GM23338 (cell line): ENCODE results near the gene STMN3. TPM values are rescaled to one million over a fixed set of nuclear protein-coding genes. Genes with fewer than 3 reads are reported as not detected.

Experiments used
- ATAC-seq: fragments of 200-7000 bp; cut with Tn5 transposase; 3 replicates; pipeline ENCODE4 v1.9.1; 2020
- DNase-seq: peaks from one replicate; pipeline ENCODE4 v3.0.0-alpha.2; 2015; ENCODE audit warnings: low spot score
- H2AFZ ChIP-seq: fragments of 200-600 bp; sonication (generic); 2 replicates; pipeline ENCODE4 v1.8.0; 2016; ENCODE audit warnings: antibody characterized with exemption, mild to moderate bottlenecking, moderate library complexity
- H3F3A ChIP-seq: fragments of 200-600 bp; sonication (generic); replicated peaks from 2 replicates; pipeline ENCODE4 v1.8.0; 2017; ENCODE audit warnings: antibody characterized with exemption, mixed run types, low read depth
- H3K27ac ChIP-seq: fragments of 200-600 bp; sonication (generic); 2 replicates; pipeline ENCODE4 v1.6.1; 2016; ENCODE audit warnings: low read depth
- H3K27me3 ChIP-seq: fragments of 200-600 bp; sonication (generic); 2 replicates; pipeline ENCODE4 v1.8.0; 2016; ENCODE audit warnings: mild to moderate bottlenecking, mixed run types, moderate library complexity; ENCODE audit not compliant: insufficient read depth
- H3K36me3 ChIP-seq: fragments of 200-600 bp; sonication (generic); 2 replicates; pipeline ENCODE4 v1.8.0; 2016; ENCODE audit warnings: mild to moderate bottlenecking; ENCODE audit not compliant: insufficient read depth
- H3K4me1 ChIP-seq: fragments of 200-600 bp; sonication (generic); 2 replicates; pipeline ENCODE4 v1.8.0; 2016; ENCODE audit warnings: mild to moderate bottlenecking, moderate library complexity; ENCODE audit not compliant: insufficient read depth
- H3K4me2 ChIP-seq: fragments of 200-600 bp; sonication (generic); 2 replicates; pipeline ENCODE4 v1.7.1; 2017; ENCODE audit warnings: mixed run types
- H3K4me3 ChIP-seq: fragments of 200-600 bp; sonication (generic); 2 replicates; pipeline ENCODE4 v1.6.1; 2016; ENCODE audit warnings: mixed run types
- H3K79me2 ChIP-seq: fragments of 200-600 bp; sonication (generic); replicated peaks from 2 replicates; pipeline ENCODE4 v1.8.0; 2017; ENCODE audit warnings: mild to moderate bottlenecking; ENCODE audit not compliant: insufficient read depth
- H3K9me2 ChIP-seq: fragments of 200-600 bp; sonication (generic); 2 replicates; pipeline ENCODE4 v1.8.0; 2017; ENCODE audit not compliant: insufficient read depth
- H4K20me1 ChIP-seq: fragments of 200-600 bp; sonication (generic); replicated peaks from 2 replicates; pipeline ENCODE4 v1.8.0; 2017; ENCODE audit warnings: mild to moderate bottlenecking; ENCODE audit not compliant: insufficient read depth
- H3K27ac Mint-ChIP-seq: 2 replicates; pipeline ENCODE4 v1.8.0; 2020; ENCODE audit warnings: inconsistent platforms, mild to moderate bottlenecking, moderate library complexity, mixed read lengths
- H3K27me3 Mint-ChIP-seq: 3 replicates; pipeline ENCODE4 v1.8.0; 2022; ENCODE audit warnings: low read depth, mild to moderate bottlenecking, moderate library complexity, mixed read lengths, inconsistent platforms; ENCODE audit not compliant: insufficient read depth, poor library complexity
- H3K36me3 Mint-ChIP-seq: 3 replicates; pipeline ENCODE4 v1.8.0; 2021; ENCODE audit warnings: low read depth, mild to moderate bottlenecking, inconsistent platforms, moderate library complexity, mixed read lengths
- H3K4me1 Mint-ChIP-seq: 3 replicates; pipeline ENCODE4 v1.8.0; 2020; ENCODE audit warnings: mild to moderate bottlenecking, inconsistent platforms, mixed read lengths
- H3K4me3 Mint-ChIP-seq: 3 replicates; pipeline ENCODE4 v1.8.0; 2021; ENCODE audit warnings: moderate library complexity, mild to moderate bottlenecking, inconsistent platforms, mixed read lengths
- H3K9me3 Mint-ChIP-seq: 3 replicates; pipeline ENCODE4 v1.8.0; 2020; ENCODE audit warnings: moderate library complexity, mild to moderate bottlenecking, inconsistent platforms, mixed read lengths
- CREB1 ChIP-seq: fragments of 250-450 bp; sonication (Bioruptor Pico); IDR thresholded peaks from 2 replicates; pipeline ENCODE4 v1.5.0; 2020; ENCODE audit warnings: low read depth, mild to moderate bottlenecking, moderate library complexity
- EZH2 ChIP-seq: fragments of 200-600 bp; sonication (generic); IDR thresholded peaks from one replicate; pipeline ENCODE4 v1.8.0; 2017; ENCODE audit warnings: antibody characterized with exemption, mild to moderate bottlenecking, low read depth; ENCODE audit not compliant: unreplicated experiment
- JUNB ChIP-seq: IDR thresholded peaks from one replicate; pipeline ENCODE4 v1.6.1; 2016; ENCODE audit warnings: antibody characterized with exemption; ENCODE audit not compliant: unreplicated experiment
- NANOG ChIP-seq: IDR thresholded peaks from 2 replicates; pipeline ENCODE4 v1.6.1; 2016; ENCODE audit warnings: antibody characterized with exemption, borderline replicate concordance
- POLR2AphosphoS5 ChIP-seq: IDR thresholded peaks from 2 replicates; pipeline ENCODE4 v1.6.1; 2016; ENCODE audit warnings: antibody characterized with exemption, low read depth
- STAT1 ChIP-seq: IDR thresholded peaks from one replicate; pipeline ENCODE4 v1.6.1; 2016; ENCODE audit warnings: antibody characterized with exemption; ENCODE audit not compliant: unreplicated experiment
- ZNF114 ChIP-seq: fragments of 250-450 bp; sonication (Bioruptor Pico); IDR thresholded peaks from 2 replicates; pipeline ENCODE4 v1.5.0; 2020; ENCODE audit warnings: mild to moderate bottlenecking, moderate library complexity
- ZNF331 ChIP-seq: fragments of 250-450 bp; sonication (Bioruptor Pico); IDR thresholded peaks from 2 replicates; pipeline ENCODE4 v1.5.0; 2020; ENCODE audit warnings: low read depth, mild to moderate bottlenecking, moderate library complexity
- polyA plus RNA-seq: library from polyadenylated mRNA; unstranded; fragments of >200 nt; fragmentation: Nextera tagmentation; extraction: Ambion mirVana; gene quantifications from 2 replicates; pipeline ENCODE4 v1.2.1, GENCODE V29; 2016
- total RNA-seq: library from RNA; depleted of rRNA; stranded (reverse); fragments of >200 nt; shearing (Covaris generic); gene quantifications from 2 replicates; pipeline ENCODE4 v1.2.3, GENCODE V29; 2014
- TF ChIP-seq, protein P1 (sequence below), 2 experiments: fragments of 200-600 bp in 1 of 2; sonication (generic) in 1 of 2; conservative IDR thresholded peaks; 2 replicates each; pipeline versions ENCODE4 v1.5.1 to v1.6.1; 2016 to 2017; ENCODE audit warnings: antibody characterized with exemption in 2 of 2, low read depth in 2 of 2, mild to moderate bottlenecking in 2 of 2, moderate library complexity in 1 of 2
- TF ChIP-seq, protein P2 (sequence below): fragments of 250-450 bp; sonication (Bioruptor Pico); IDR thresholded peaks from 2 replicates; pipeline ENCODE4 v1.5.0; 2020; ENCODE audit warnings: mild to moderate bottlenecking, moderate library complexity
- TF ChIP-seq, protein P3 (sequence below): IDR thresholded peaks from one replicate; pipeline ENCODE4 v1.6.1; 2018; ENCODE audit warnings: antibody characterized with exemption; ENCODE audit not compliant: unreplicated experiment

Gene STMN3
- total and polyA plus RNA-seq, 2 experiments from 2014 or later: 28.6 to 61.3 TPM

DNA sequence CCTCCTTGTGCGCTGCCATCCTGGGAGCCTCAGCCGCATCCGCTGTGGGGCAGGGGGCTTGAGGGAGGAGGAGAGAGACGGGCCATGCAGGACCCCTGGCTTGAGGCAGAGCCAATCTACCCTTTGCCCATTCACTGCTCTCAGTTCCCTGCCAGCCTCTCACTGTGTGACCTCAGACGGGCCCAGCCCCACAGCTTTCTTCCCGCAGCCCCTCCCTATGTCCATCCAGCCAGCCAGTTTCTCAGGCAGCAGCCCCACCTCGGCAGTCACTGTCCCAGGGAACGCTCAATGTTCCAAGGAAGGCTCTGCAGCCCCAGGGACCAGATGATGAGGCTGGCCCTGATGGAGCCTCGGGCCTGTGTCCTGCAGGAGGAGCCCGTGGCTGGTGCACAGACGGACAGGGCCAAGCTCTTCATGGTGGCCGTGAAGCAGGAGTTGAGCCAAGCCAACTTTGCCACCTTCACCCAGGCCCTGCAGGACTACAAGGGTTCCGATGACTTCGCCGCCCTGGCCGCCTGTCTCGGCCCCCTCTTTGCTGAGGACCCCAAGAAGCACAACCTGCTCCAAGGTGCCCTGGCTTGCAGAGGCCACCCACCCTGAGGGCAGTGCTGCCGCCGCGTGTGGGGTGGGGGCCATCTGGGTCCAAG, 39.3 kb upstream of the STMN3 start:
- H3K4me1 ChIP-seq: no peaks in the 10 kb centered on the region
- H3K79me2 ChIP-seq: no peaks in the 10 kb centered on the region
- Mint-ChIP-seq H3K4me1 (peaks cover 3% of the 10 kb centered on the region; the same call in 2 of the 3 replicates), H3K36me3 (peaks cover 27% of the 10 kb centered on the region), H3K27ac (no peak overlapping the region), H3K4me3 (no peak overlapping the region), H3K9me3 (peaks cover 14% of the 10 kb centered on the region; the same call in 2 of the 3 replicates), H3K27me3 (peaks cover 34% of the 10 kb centered on the region)
- H3K27me3 ChIP-seq: no peaks in the 10 kb centered on the region
- no peak for DNase-seq
- ATAC-seq: no peak
- H4K20me1 ChIP-seq: no peaks in the 10 kb centered on the region
- H3K36me3 ChIP-seq: no peaks in the 10 kb centered on the region
- peaks cover 2% of the 10 kb centered on the region; the same call in 1 of the 2 replicates for H3F3A ChIP-seq
- TF ChIP-seq, protein P1, sequence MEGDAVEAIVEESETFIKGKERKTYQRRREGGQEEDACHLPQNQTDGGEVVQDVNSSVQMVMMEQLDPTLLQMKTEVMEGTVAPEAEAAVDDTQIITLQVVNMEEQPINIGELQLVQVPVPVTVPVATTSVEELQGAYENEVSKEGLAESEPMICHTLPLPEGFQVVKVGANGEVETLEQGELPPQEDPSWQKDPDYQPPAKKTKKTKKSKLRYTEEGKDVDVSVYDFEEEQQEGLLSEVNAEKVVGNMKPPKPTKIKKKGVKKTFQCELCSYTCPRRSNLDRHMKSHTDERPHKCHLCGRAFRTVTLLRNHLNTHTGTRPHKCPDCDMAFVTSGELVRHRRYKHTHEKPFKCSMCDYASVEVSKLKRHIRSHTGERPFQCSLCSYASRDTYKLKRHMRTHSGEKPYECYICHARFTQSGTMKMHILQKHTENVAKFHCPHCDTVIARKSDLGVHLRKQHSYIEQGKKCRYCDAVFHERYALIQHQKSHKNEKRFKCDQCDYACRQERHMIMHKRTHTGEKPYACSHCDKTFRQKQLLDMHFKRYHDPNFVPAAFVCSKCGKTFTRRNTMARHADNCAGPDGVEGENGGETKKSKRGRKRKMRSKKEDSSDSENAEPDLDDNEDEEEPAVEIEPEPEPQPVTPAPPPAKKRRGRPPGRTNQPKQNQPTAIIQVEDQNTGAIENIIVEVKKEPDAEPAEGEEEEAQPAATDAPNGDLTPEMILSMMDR (conservative IDR thresholded peaks at IDR 0.05; ENCODE audit: low read depth in 2 of 2): no peak
- no peak for TF ChIP-seq CREB1 (CRISPR knock-in tag)
- TF ChIP-seq POLR2AphosphoS5: no peak
- no peak for TF ChIP-seq EZH2
- no peak for TF ChIP-seq STAT1
- TF ChIP-seq, protein P2, sequence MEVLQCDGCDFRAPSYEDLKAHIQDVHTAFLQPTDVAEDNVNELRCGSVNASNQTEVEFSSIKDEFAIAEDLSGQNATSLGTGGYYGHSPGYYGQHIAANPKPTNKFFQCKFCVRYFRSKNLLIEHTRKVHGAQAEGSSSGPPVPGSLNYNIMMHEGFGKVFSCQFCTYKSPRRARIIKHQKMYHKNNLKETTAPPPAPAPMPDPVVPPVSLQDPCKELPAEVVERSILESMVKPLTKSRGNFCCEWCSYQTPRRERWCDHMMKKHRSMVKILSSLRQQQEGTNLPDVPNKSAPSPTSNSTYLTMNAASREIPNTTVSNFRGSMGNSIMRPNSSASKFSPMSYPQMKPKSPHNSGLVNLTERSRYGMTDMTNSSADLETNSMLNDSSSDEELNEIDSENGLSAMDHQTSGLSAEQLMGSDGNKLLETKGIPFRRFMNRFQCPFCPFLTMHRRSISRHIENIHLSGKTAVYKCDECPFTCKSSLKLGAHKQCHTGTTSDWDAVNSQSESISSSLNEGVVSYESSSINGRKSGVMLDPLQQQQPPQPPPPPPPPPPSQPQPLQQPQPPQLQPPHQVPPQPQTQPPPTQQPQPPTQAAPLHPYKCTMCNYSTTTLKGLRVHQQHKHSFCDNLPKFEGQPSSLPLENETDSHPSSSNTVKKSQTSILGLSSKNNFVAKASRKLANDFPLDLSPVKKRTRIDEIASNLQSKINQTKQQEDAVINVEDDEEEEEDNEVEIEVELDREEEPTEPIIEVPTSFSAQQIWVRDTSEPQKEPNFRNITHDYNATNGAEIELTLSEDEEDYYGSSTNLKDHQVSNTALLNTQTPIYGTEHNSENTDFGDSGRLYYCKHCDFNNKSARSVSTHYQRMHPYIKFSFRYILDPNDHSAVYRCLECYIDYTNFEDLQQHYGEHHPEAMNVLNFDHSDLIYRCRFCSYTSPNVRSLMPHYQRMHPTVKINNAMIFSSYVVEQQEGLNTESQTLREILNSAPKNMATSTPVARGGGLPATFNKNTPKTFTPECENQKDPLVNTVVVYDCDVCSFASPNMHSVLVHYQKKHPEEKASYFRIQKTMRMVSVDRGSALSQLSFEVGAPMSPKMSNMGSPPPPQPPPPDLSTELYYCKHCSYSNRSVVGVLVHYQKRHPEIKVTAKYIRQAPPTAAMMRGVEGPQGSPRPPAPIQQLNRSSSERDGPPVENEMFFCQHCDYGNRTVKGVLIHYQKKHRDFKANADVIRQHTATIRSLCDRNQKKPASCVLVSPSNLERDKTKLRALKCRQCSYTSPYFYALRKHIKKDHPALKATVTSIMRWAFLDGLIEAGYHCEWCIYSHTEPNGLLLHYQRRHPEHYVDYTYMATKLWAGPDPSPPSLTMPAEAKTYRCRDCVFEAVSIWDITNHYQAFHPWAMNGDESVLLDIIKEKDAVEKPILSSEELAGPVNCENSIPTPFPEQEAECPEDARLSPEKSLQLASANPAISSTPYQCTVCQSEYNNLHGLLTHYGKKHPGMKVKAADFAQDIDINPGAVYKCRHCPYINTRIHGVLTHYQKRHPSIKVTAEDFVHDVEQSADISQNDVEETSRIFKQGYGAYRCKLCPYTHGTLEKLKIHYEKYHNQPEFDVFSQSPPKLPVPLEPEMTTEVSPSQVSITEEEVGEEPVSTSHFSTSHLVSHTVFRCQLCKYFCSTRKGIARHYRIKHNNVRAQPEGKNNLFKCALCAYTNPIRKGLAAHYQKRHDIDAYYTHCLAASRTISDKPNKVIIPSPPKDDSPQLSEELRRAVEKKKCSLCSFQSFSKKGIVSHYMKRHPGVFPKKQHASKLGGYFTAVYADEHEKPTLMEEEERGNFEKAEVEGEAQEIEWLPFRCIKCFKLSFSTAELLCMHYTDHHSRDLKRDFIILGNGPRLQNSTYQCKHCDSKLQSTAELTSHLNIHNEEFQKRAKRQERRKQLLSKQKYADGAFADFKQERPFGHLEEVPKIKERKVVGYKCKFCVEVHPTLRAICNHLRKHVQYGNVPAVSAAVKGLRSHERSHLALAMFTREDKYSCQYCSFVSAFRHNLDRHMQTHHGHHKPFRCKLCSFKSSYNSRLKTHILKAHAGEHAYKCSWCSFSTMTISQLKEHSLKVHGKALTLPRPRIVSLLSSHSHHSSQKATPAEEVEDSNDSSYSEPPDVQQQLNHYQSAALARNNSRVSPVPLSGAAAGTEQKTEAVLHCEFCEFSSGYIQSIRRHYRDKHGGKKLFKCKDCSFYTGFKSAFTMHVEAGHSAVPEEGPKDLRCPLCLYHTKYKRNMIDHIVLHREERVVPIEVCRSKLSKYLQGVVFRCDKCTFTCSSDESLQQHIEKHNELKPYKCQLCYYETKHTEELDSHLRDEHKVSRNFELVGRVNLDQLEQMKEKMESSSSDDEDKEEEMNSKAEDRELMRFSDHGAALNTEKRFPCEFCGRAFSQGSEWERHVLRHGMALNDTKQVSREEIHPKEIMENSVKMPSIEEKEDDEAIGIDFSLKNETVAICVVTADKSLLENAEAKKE: no peak
- no peak for TF ChIP-seq NANOG
- no peak for TF ChIP-seq JUNB
- TF ChIP-seq, protein P3, sequence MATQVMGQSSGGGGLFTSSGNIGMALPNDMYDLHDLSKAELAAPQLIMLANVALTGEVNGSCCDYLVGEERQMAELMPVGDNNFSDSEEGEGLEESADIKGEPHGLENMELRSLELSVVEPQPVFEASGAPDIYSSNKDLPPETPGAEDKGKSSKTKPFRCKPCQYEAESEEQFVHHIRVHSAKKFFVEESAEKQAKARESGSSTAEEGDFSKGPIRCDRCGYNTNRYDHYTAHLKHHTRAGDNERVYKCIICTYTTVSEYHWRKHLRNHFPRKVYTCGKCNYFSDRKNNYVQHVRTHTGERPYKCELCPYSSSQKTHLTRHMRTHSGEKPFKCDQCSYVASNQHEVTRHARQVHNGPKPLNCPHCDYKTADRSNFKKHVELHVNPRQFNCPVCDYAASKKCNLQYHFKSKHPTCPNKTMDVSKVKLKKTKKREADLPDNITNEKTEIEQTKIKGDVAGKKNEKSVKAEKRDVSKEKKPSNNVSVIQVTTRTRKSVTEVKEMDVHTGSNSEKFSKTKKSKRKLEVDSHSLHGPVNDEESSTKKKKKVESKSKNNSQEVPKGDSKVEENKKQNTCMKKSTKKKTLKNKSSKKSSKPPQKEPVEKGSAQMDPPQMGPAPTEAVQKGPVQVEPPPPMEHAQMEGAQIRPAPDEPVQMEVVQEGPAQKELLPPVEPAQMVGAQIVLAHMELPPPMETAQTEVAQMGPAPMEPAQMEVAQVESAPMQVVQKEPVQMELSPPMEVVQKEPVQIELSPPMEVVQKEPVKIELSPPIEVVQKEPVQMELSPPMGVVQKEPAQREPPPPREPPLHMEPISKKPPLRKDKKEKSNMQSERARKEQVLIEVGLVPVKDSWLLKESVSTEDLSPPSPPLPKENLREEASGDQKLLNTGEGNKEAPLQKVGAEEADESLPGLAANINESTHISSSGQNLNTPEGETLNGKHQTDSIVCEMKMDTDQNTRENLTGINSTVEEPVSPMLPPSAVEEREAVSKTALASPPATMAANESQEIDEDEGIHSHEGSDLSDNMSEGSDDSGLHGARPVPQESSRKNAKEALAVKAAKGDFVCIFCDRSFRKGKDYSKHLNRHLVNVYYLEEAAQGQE: no peak
- TF ChIP-seq ZNF114 (CRISPR knock-in tag): no peak
- TF ChIP-seq ZNF331 (CRISPR knock-in tag): no peak
- H2AFZ ChIP-seq: no peak overlapping the region
- no peak overlapping the region for H3K4me3 ChIP-seq
- no peaks in the 10 kb centered on the region for H3K9me2 ChIP-seq
- no peak overlapping the region for H3K27ac ChIP-seq
- no peak overlapping the region for H3K4me2 ChIP-seq
